IPS DF 6.9 (cell line): ENCODE data around the gene METTL21C.

Experiments used
- DNase-seq: peaks from one replicate; pipeline ENCODE4 v3.0.0-alpha.2; 2013; ENCODE audit warnings: low read depth, low spot score
- H3K27ac ChIP-seq: one replicate; pipeline ENCODE4 v1.5.1; 2013; ENCODE audit warnings: low read length, control low read depth
- H3K27me3 ChIP-seq: 2 replicates; pipeline ENCODE4 v1.6.1; 2013; ENCODE audit warnings: mild to moderate bottlenecking, low read length; ENCODE audit not compliant: control insufficient read depth, insufficient read depth
- H3K36me3 ChIP-seq: 2 replicates; pipeline ENCODE4 v1.6.1; 2013; ENCODE audit warnings: low read length; ENCODE audit not compliant: control insufficient read depth, insufficient read depth
- H3K4me1 ChIP-seq: 2 replicates; pipeline ENCODE4 v1.6.1; 2013; ENCODE audit warnings: low read length; ENCODE audit not compliant: control insufficient read depth, insufficient read depth
- H3K4me3 ChIP-seq: 2 replicates; pipeline ENCODE4 v1.5.1; 2013; ENCODE audit warnings: mild to moderate bottlenecking, low read length
- H3K9me3 ChIP-seq: 2 replicates; pipeline ENCODE4 v1.6.1; 2013; ENCODE audit warnings: low read length, inconsistent platforms; ENCODE audit not compliant: control insufficient read depth, insufficient read depth
- WGBS: extraction: QIAGEN DNeasy Blood & Tissue Kit; methylation state at CpG from one replicate; pipeline ENCODE4 v1.1.7; 2013; ENCODE audit warnings: mixed read lengths, missing lambda C conversion rate; ENCODE audit not compliant: insufficient read length, insufficient coverage; 5-methylcytosine and 5-hydroxymethylcytosine counted together

The METTL21C gene

GRCh38 chr13:102683637-102684036, 11.2 kb downstream of the METTL21C start:
- Histone ChIP-seq H3K27me3 (no peaks in the 10 kb centered on the region), H3K4me3 (no peak overlapping the region), H3K27ac (no peak overlapping the region), H3K4me1 (peaks cover 3% of the 10 kb centered on the region; the same call in 1 of the 2 replicates), H3K36me3 (no peaks in the 10 kb centered on the region; the same call in 1 of the 2 replicates), H3K9me3 (no peaks in the 10 kb centered on the region)
- WGBS: no CpG with 5 or more reads among the region's 2 CpGs
- DNase-seq: no peak

GRCh38 chr13:102682727-102683126, 12.1 kb downstream of the METTL21C start:
- Histone ChIP-seq H3K9me3 (no peaks in the 10 kb centered on the region), H3K4me1 (no peaks in the 10 kb centered on the region), H3K27me3 (no peaks in the 10 kb centered on the region), H3K4me3 (no peak overlapping the region), H3K27ac (no peak overlapping the region), H3K36me3 (no peaks in the 10 kb centered on the region; the same call in 1 of the 2 replicates)
- WGBS: no CpG with 5 or more reads among the region's 3 CpGs
- no peak for DNase-seq

- WGBS: 67% methylated on average over 1 of the region's 4 CpGs
- Histone ChIP-seq H3K4me3 (no peak overlapping the region), H3K27ac (no peak overlapping the region), H3K36me3 (peaks cover 3% of the 10 kb centered on the region; the same call in 1 of the 2 replicates), H3K4me1 (no peaks in the 10 kb centered on the region), H3K9me3 (no peaks in the 10 kb centered on the region), H3K27me3 (no peaks in the 10 kb centered on the region)
- no peak for DNase-seq
Measured at GRCh38 chr13:102682211-102682610, 12.6 kb downstream of the METTL21C start.

GRCh38 chr13:102680842-102681740, 13.8 kb downstream of the METTL21C start:
- no peaks in the 10 kb centered on the region for H3K9me3 ChIP-seq
- H3K27ac ChIP-seq: no peak overlapping the region
- H3K27me3 ChIP-seq: no peaks in the 10 kb centered on the region
- no peak for DNase-seq
- H3K36me3 ChIP-seq: peaks cover 4% of the 10 kb centered on the region; the same call in 1 of the 2 replicates
- H3K4me3 ChIP-seq: no peak overlapping the region
- WGBS: no CpG with 5 or more reads among the region's 5 CpGs
- no peaks in the 10 kb centered on the region for H3K4me1 ChIP-seq

- H3K36me3 ChIP-seq: peaks cover 4% of the 10 kb centered on the region; the same call in 1 of the 2 replicates
- WGBS: no CpG with 5 or more reads among the region's 4 CpGs
- no peaks in the 10 kb centered on the region for H3K4me1 ChIP-seq
- no peak for DNase-seq
- H3K27me3 ChIP-seq: no peaks in the 10 kb centered on the region
- no peak overlapping the region for H3K4me3 ChIP-seq
- no peak overlapping the region for H3K27ac ChIP-seq
- no peaks in the 10 kb centered on the region for H3K9me3 ChIP-seq
Measured at GRCh38 chr13:102680133-102680717, 14.6 kb downstream of the METTL21C start.

GRCh38 chr13:102679449-102680132, 15.3 kb downstream of the METTL21C start:
- Histone ChIP-seq H3K27me3 (no peaks in the 10 kb centered on the region), H3K27ac (no peak overlapping the region), H3K9me3 (no peaks in the 10 kb centered on the region), H3K4me3 (no peak overlapping the region), H3K4me1 (no peaks in the 10 kb centered on the region), H3K36me3 (peaks cover 4% of the 10 kb centered on the region; the same call in 1 of the 2 replicates)
- no CpG with 5 or more reads among the region's 3 CpGs for WGBS
- no peak for DNase-seq

- H3K27ac ChIP-seq: no peak overlapping the region
- no peaks in the 10 kb centered on the region for H3K9me3 ChIP-seq
- no peak overlapping the region for H3K4me3 ChIP-seq
- DNase-seq: no peak
- H3K27me3 ChIP-seq: no peaks in the 10 kb centered on the region
- no CpG with 5 or more reads among the region's 5 CpGs for WGBS
- H3K36me3 ChIP-seq: peaks cover 4% of the 10 kb centered on the region; the same call in 1 of the 2 replicates
- H3K4me1 ChIP-seq: no peaks in the 10 kb centered on the region
Measured at GRCh38 chr13:102678339-102679107, 16.3 kb downstream of the METTL21C start.

GRCh38 chr13:102677122-102677521, 17.7 kb downstream of the METTL21C start:
- no peak for DNase-seq
- Histone ChIP-seq H3K9me3 (no peaks in the 10 kb centered on the region), H3K27ac (no peak overlapping the region), H3K4me3 (no peak overlapping the region), H3K4me1 (no peaks in the 10 kb centered on the region), H3K36me3 (peaks cover 4% of the 10 kb centered on the region; the same call in 1 of the 2 replicates), H3K27me3 (no peaks in the 10 kb centered on the region)
- no CpG with 5 or more reads among the region's 4 CpGs for WGBS

- no peaks in the 10 kb centered on the region for H3K27me3 ChIP-seq
- WGBS: no CpG with 5 or more reads among the region's 3 CpGs
- peaks cover 4% of the 10 kb centered on the region; the same call in 1 of the 2 replicates for H3K36me3 ChIP-seq
- H3K4me1 ChIP-seq: no peaks in the 10 kb centered on the region
- no peak overlapping the region for H3K27ac ChIP-seq
- DNase-seq: no peak
- H3K4me3 ChIP-seq: no peak overlapping the region
- no peaks in the 10 kb centered on the region for H3K9me3 ChIP-seq
Measured at GRCh38 chr13:102675115-102675514, 19.7 kb downstream of the METTL21C start.

- no peak overlapping the region for H3K4me3 ChIP-seq
- peaks cover 18% of the 10 kb centered on the region for H3K36me3 ChIP-seq
- H3K27ac ChIP-seq: no peak overlapping the region
- H3K4me1 ChIP-seq: no peaks in the 10 kb centered on the region
- no peaks in the 10 kb centered on the region for H3K27me3 ChIP-seq
- 0 out of 2 replicates have a peak, but pooled peaks cover 1% of the 10 kb centered on the region for H3K9me3 ChIP-seq
- no peak for DNase-seq
- no CpG with 5 or more reads among the region's 5 CpGs for WGBS
Measured at GRCh38 chr13:102670130-102670529, 24.7 kb downstream of the METTL21C start.
